NCI-H1092 (cell line): ENCODE results near the gene KRT80.
A peak's percentile ranks its signal among the peaks of the same experiment; 100 is the strongest.
"Not testable (repeated sequence)": the region's sequence is repeated elsewhere in the genome, so short reads cannot be mapped to it uniquely, and the experiment has no call there.

Experiments
- DNase-seq: peaks from one replicate; lab custom pipeline; 2025; lab: John Stamatoyannopoulos, UW

Gene KRT80

DNA sequence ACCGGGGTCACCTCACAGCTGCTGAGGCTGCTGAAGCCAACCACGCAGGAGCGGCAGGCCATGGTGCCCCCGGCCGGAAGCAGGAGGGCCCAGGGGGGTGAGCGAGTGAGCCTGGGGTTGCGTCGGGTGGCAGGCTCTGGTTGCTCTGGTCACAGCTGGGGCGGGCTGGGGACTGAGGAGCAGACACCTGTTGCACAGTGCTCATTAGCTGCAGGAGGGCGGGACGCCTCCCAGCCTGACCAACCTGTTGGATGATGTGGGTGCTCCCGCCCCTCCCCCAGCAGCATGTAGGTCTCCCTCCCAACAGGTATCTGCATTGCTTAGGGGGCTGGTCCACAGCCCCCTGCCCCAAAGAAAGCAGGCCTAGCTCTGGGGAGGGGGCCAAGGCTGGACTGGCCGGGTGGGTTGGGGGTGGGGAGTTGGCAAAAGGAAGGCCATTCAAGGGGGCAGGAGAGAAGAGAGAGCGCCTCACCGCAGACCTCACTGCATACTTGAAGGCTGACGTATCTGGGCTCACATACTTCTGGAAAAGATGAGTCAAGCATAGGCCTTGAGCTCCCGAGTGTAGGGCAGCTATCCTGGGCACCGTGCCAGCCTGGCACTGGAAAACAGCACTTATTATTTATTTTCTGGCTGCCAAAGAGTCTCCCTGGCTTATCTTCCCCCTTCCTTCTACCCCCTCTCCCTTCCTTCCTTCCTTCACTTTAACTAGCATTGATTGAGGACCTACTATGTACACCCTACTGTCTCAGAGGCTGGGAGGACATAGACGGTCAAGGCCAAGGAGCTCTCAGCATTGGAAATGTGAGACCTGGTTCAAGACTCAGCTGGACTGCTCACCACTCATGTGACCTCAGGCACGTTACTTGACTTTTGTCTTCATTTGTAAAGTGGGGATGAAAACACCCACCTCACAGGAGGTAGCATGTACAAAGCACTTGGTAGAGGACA lies at the start of gene KRT80:
Gene KRT80, minus strand, starts transcription at position 174 of the 951 bp plus-strand sequence. Its CDS starts 112 bp downstream, at position 62.
- DNase-seq, result peak; percentile 29

- no peak for DNase-seq
Observed at GRCh38 chr12:52241205-52241842, 49.5 kb upstream of the KRT80 start.

- DNase-seq, result not testable (repeated sequence)
Observed at GRCh38 chr12:52240247-52240646, 48.4 kb upstream of the KRT80 start.

GRCh38 chr12:52239767-52240166 lies 48.0 kb upstream of the KRT80 start:
- DNase-seq, result no peak

- no peak for DNase-seq
Observed at GRCh38 chr12:52238916-52239646, 47.3 kb upstream of the KRT80 start.

GRCh38 chr12:52238207-52238840 lies 46.5 kb upstream of the KRT80 start:
- DNase-seq, result no peak

GRCh38 chr12:52236386-52237050 lies 44.7 kb upstream of the KRT80 start:
- DNase-seq, result no peak

- DNase-seq, result no peak
Observed at GRCh38 chr12:52235822-52236361, 44.1 kb upstream of the KRT80 start.

- DNase-seq, result no peak
Observed at GRCh38 chr12:52235001-52235764, 43.4 kb upstream of the KRT80 start.

DNA sequence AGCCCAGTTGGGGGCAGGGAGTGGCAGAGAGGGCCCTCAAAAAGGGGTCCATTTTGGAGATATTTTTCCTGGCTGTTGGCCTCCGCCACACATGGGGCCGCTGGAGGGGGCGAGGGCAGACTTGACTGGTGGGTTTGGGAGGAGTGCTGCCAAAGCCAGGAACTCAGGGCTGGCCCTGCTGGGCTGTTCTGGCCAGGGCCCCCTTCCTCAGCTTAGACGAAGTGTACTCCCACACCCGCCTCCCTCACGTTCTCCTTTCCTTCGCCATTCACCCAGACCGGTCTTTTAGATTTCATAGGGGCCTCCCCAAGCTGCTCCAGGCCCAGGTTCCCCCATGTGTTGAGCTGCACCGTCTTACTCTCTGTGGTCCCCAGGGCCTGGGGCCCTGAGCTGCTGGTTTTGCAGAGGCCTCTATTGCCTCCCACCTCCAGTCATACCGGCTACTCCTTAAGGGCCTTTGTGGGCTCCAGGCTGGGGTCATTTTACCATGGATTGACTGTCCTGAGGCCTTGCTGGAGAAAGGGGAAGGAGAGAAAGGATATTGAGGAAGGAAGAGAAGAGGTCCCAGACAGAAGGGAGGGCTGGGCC lies 42.5 kb upstream of the KRT80 start:
- DNase-seq, result no peak

GRCh38 chr12:52233462-52234207 lies 41.8 kb upstream of the KRT80 start:
- no peak for DNase-seq

- no peak for DNase-seq
Observed at GRCh38 chr12:52232674-52233461, 41.1 kb upstream of the KRT80 start, which contains the start of gene KRT7. Gene KRT7, plus strand, starts transcription at chr12:52233243. Its CDS starts 54 bp downstream, at chr12:52233297.

GRCh38 chr12:52232203-52232673 lies 40.4 kb upstream of the KRT80 start:
- no peak for DNase-seq

GRCh38 chr12:52231305-52232202 lies 39.7 kb upstream of the KRT80 start:
- DNase-seq, result no peak

- DNase-seq, result no peak
Observed at GRCh38 chr12:52230364-52231281, 38.8 kb upstream of the KRT80 start.

GRCh38 chr12:52229836-52230343 lies 38.1 kb upstream of the KRT80 start:
- DNase-seq, result no peak
